ENCODE results near the gene CXXC5. TPM values are rescaled to one million over a fixed set of nuclear protein-coding genes. Genes with fewer than 3 reads are reported as not detected.

CXXC5 gene
- total RNA-seq, 1 donor from 2014 or later: 17.2 TPM

- Histone ChIP-seq H3K9ac (no peak overlapping the region), H2AFZ (replicated peaks) (no peak overlapping the region), H4K20me1 (ENCODE audit: low read depth) (peaks cover 45% of the 10 kb centered on the region), H3K27ac (no peak overlapping the region), H3K9me3 (ENCODE audit: low read depth) (no peaks in the 10 kb centered on the region), H3K27me3 (no peaks in the 10 kb centered on the region), H3K4me1 (peaks cover 30% of the 10 kb centered on the region), H3K79me2 (ENCODE audit: low read depth) (peaks cover 45% of the 10 kb centered on the region), H3K4me2 (peak overlapping the region; percentile 63), H3K4me3 (no peak overlapping the region), H3F3A (ENCODE audit: low read depth) (peaks cover 20% of the 10 kb centered on the region), H3K36me3 (no peaks in the 10 kb centered on the region)
- peak; percentile 85 for DNase-seq (ENCODE audit: low spot score)
- no peaks in the 10 kb centered on the region for H3K9me3 Mint-ChIP-seq
- peak overlapping the region; percentile 98 for H3K27ac Mint-ChIP-seq
- H3K4me1 Mint-ChIP-seq: peaks cover 55% of the 10 kb centered on the region
- peak overlapping the region; percentile 72 for H3K4me3 Mint-ChIP-seq
- TF ChIP-seq EZH2phosphoT487 (IDR thresholded peaks at IDR 0.05) (no peak), CTCF (IDR thresholded peaks at IDR 0.05) (no peak), EZH2 (IDR thresholded peaks at IDR 0.05) (no peak)
- peaks cover 16% of the 10 kb centered on the region for H3K36me3 Mint-ChIP-seq
- H3K27me3 Mint-ChIP-seq (ENCODE audit: insufficient read depth, low read depth): peaks cover under 1% of the 10 kb centered on the region
These were observed 29.8 kb downstream of the CXXC5 start for GRCh38 chr5:139677736-139678613.

GRCh38 chr5:139678751-139679750 lies 30.9 kb downstream of the CXXC5 start:
- Histone ChIP-seq H3K27ac (no peak overlapping the region), H3K4me3 (no peak overlapping the region), H3K79me2 (ENCODE audit: low read depth) (peaks cover 36% of the 10 kb centered on the region), H3F3A (ENCODE audit: low read depth) (peaks cover 28% of the 10 kb centered on the region), H3K36me3 (no peaks in the 10 kb centered on the region), H3K4me1 (peaks cover 41% of the 10 kb centered on the region), H4K20me1 (ENCODE audit: low read depth) (peaks cover 51% of the 10 kb centered on the region), H2AFZ (replicated peaks) (no peak overlapping the region), H3K4me2 (no peak overlapping the region), H3K9me3 (ENCODE audit: low read depth) (no peaks in the 10 kb centered on the region), H3K9ac (no peak overlapping the region), H3K27me3 (no peaks in the 10 kb centered on the region)
- H3K4me1 Mint-ChIP-seq: peaks cover 61% of the 10 kb centered on the region
- no peak overlapping the region for H3K27ac Mint-ChIP-seq
- TF ChIP-seq EZH2phosphoT487 (IDR thresholded peaks at IDR 0.05) (no peak), CTCF (IDR thresholded peaks at IDR 0.05) (no peak), EZH2 (IDR thresholded peaks at IDR 0.05) (no peak)
- DNase-seq (ENCODE audit: low spot score): no peak
- no peaks in the 10 kb centered on the region for H3K9me3 Mint-ChIP-seq
- no peak overlapping the region for H3K4me3 Mint-ChIP-seq
- H3K36me3 Mint-ChIP-seq: peaks cover 22% of the 10 kb centered on the region
- H3K27me3 Mint-ChIP-seq (ENCODE audit: insufficient read depth, low read depth): peaks cover 7% of the 10 kb centered on the region

- Histone ChIP-seq H3K4me1 (peaks cover 54% of the 10 kb centered on the region), H4K20me1 (ENCODE audit: low read depth) (peaks cover 59% of the 10 kb centered on the region), H2AFZ (replicated peaks) (no peak overlapping the region), H3K9me3 (ENCODE audit: low read depth) (no peaks in the 10 kb centered on the region), H3K27me3 (no peaks in the 10 kb centered on the region), H3K79me2 (ENCODE audit: low read depth) (peaks cover 21% of the 10 kb centered on the region), H3F3A (ENCODE audit: low read depth) (peaks cover 33% of the 10 kb centered on the region), H3K4me3 (no peak overlapping the region), H3K36me3 (no peaks in the 10 kb centered on the region), H3K9ac (no peak overlapping the region), H3K27ac (no peak overlapping the region), H3K4me2 (no peak overlapping the region)
- peaks cover 10% of the 10 kb centered on the region for H3K27me3 Mint-ChIP-seq (ENCODE audit: insufficient read depth, low read depth)
- TF ChIP-seq EZH2 (IDR thresholded peaks at IDR 0.05): no peak
- H3K4me3 Mint-ChIP-seq: no peak overlapping the region
- no peak for DNase-seq (ENCODE audit: low spot score)
- H3K9me3 Mint-ChIP-seq: no peaks in the 10 kb centered on the region
- peaks cover 22% of the 10 kb centered on the region for H3K36me3 Mint-ChIP-seq
- H3K4me1 Mint-ChIP-seq: peaks cover 59% of the 10 kb centered on the region
- no peak overlapping the region for H3K27ac Mint-ChIP-seq
These were observed 32.4 kb downstream of the CXXC5 start for GRCh38 chr5:139680368-139681111.
